Chondrocyte (in vitro differentiated cells): Measurements from ENCODE around the gene SIL1. TPM values are rescaled to one million over a fixed set of nuclear protein-coding genes. Genes with fewer than 3 reads are reported as not detected.

Source experiments
- DNase-seq: peaks from one replicate; pipeline ENCODE4 v3.0.0; 2021; ENCODE audit warnings: mixed read lengths, low spot score
- H3K27ac Mint-ChIP-seq: one replicate; pipeline ENCODE4 v1.8.0; 2021; ENCODE audit warnings: mild to moderate bottlenecking, moderate library complexity, mixed read lengths; ENCODE audit not compliant: unreplicated experiment
- H3K27me3 Mint-ChIP-seq: 2 replicates; pipeline ENCODE4 v1.8.0; 2021; ENCODE audit warnings: low read depth, mixed read lengths
- H3K36me3 Mint-ChIP-seq: 2 replicates; pipeline ENCODE4 v1.8.0; 2021; ENCODE audit warnings: low read depth, mixed read lengths
- H3K4me1 Mint-ChIP-seq: 2 replicates; pipeline ENCODE4 v1.8.0; 2021; ENCODE audit warnings: low read depth, mild to moderate bottlenecking, mixed read lengths
- H3K4me3 Mint-ChIP-seq: one replicate; pipeline ENCODE4 v1.8.0; 2021; ENCODE audit warnings: mild to moderate bottlenecking, moderate library complexity, mixed read lengths; ENCODE audit not compliant: unreplicated experiment
- H3K9me3 Mint-ChIP-seq: 2 replicates; pipeline ENCODE4 v1.8.0; 2021; ENCODE audit warnings: low read depth, mixed read lengths
- CTCF ChIP-seq: fragments of 200-600 bp; sonication (generic); IDR thresholded peaks from 2 replicates; pipeline ENCODE4 v1.5.0; 2021; ENCODE audit warnings: antibody characterized with exemption, mild to moderate bottlenecking, moderate library complexity
- total RNA-seq: library from RNA; stranded (reverse); gene quantifications from 3 replicates; pipeline ENCODE4 v1.2.1, GENCODE V29; 2021

The SIL1 gene
- total RNA-seq, 1 donor from 2014 or later: 71.1 TPM

GRCh38 chr5:138998521-138998920 lies 199.6 kb downstream of the SIL1 start:
- peaks cover 16% of the 10 kb centered on the region for H3K36me3 Mint-ChIP-seq

GRCh38 chr5:138996120-138996519 lies 202.0 kb downstream of the SIL1 start:
- DNase-seq: no peak
- no peak overlapping the region for H3K27ac Mint-ChIP-seq
- H3K4me3 Mint-ChIP-seq: no peak overlapping the region
- no peaks in the 10 kb centered on the region for H3K4me1 Mint-ChIP-seq
- no peak for TF ChIP-seq CTCF
- H3K36me3 Mint-ChIP-seq: peaks cover 13% of the 10 kb centered on the region
- no peaks in the 10 kb centered on the region for H3K27me3 Mint-ChIP-seq
- H3K9me3 Mint-ChIP-seq: peaks cover 13% of the 10 kb centered on the region

More at GRCh38 chr5:138998521-138998920, 199.6 kb downstream of the SIL1 start:
- H3K4me1 Mint-ChIP-seq: no peaks in the 10 kb centered on the region
- no peak for TF ChIP-seq CTCF
- H3K27me3 Mint-ChIP-seq: no peaks in the 10 kb centered on the region
- peaks cover 13% of the 10 kb centered on the region for H3K9me3 Mint-ChIP-seq
- no peak overlapping the region for H3K27ac Mint-ChIP-seq
- no peak overlapping the region for H3K4me3 Mint-ChIP-seq
- no peak for DNase-seq

- Mint-ChIP-seq H3K9me3 (peaks cover 6% of the 10 kb centered on the region), H3K4me1 (peaks cover 5% of the 10 kb centered on the region), H3K36me3 (peaks cover 4% of the 10 kb centered on the region), H3K27me3 (no peaks in the 10 kb centered on the region), H3K27ac (no peak overlapping the region), H3K4me3 (no peak overlapping the region)
- TF ChIP-seq CTCF: no peak
- DNase-seq: no peak
Observed at GRCh38 chr5:138990986-138991590, 207.1 kb downstream of the SIL1 start.

- no peaks in the 10 kb centered on the region for H3K9me3 Mint-ChIP-seq
- H3K27ac Mint-ChIP-seq: peak overlapping the region; percentile 22
- H3K36me3 Mint-ChIP-seq: peaks cover under 1% of the 10 kb centered on the region
- no peaks in the 10 kb centered on the region for H3K27me3 Mint-ChIP-seq
- H3K4me1 Mint-ChIP-seq: peaks cover 13% of the 10 kb centered on the region
- no peak for DNase-seq
- H3K4me3 Mint-ChIP-seq: no peak overlapping the region
- TF ChIP-seq CTCF: no peak
Observed at GRCh38 chr5:138989720-138990119, 208.4 kb downstream of the SIL1 start.

GRCh38 chr5:138986186-138986800 lies 211.9 kb downstream of the SIL1 start:
- DNase-seq: no peak
- no peak for TF ChIP-seq CTCF
- peaks cover 20% of the 10 kb centered on the region for H3K4me1 Mint-ChIP-seq
- H3K36me3 Mint-ChIP-seq: peaks cover 4% of the 10 kb centered on the region
- no peak overlapping the region for H3K4me3 Mint-ChIP-seq
- H3K27me3 Mint-ChIP-seq: no peaks in the 10 kb centered on the region
- H3K27ac Mint-ChIP-seq: no peak overlapping the region
- no peaks in the 10 kb centered on the region for H3K9me3 Mint-ChIP-seq
